ENCODE measurements around the gene MYOF. TPM values are rescaled to one million over a fixed set of nuclear protein-coding genes. Genes with fewer than 3 reads are reported as not detected.
"Not testable (repeated sequence)": the region's sequence is repeated elsewhere in the genome, so short reads cannot be mapped to it uniquely, and the experiment has no call there.

The MYOF gene
- total and polyA plus RNA-seq, 3 experiments from 2014 or later: 57.0 to 62.8 TPM; not detected in 1

- POLR2A ChIA-PET: no interaction called here
- H3K4me1 Mint-ChIP-seq: peaks cover 0 to 4% (median 3%) of the 10 kb centered on the region in 3 donors
- no peaks in the 10 kb centered on the region for H3K36me3 ChIP-seq (ENCODE audit: insufficient read depth, low read length)
- H3K9me3 Mint-ChIP-seq: no peaks in the 10 kb centered on the region
- no peaks in the 10 kb centered on the region for H3K27me3 ChIP-seq (ENCODE audit: insufficient read depth, low read length, poor library complexity, severe bottlenecking)
- H3K36me3 Mint-ChIP-seq: no peaks in the 10 kb centered on the region
- H3K4me3 Mint-ChIP-seq: no peak overlapping the region
- peaks cover 0 to 6% of the 10 kb centered on the region in 2 donors for H3K27me3 Mint-ChIP-seq
- no peaks in the 10 kb centered on the region for H3K9me3 ChIP-seq (ENCODE audit: low read length)
- H3K27ac ChIP-seq (ENCODE audit: low read depth, low read length): no peak overlapping the region
- H3K4me1 ChIP-seq (ENCODE audit: insufficient read depth, low read length): no peaks in the 10 kb centered on the region
- CTCF ChIA-PET: interaction anchor here (1.4 to 2.7 kb wide), 2 partner anchors 17 to 113 kb away, joined by 3 to 13 read pairs; partner anchors contain the start of gene MYOF
- H3K27ac Mint-ChIP-seq: no peak overlapping the region
- no peak overlapping the region for H3K4me3 ChIP-seq (ENCODE audit: low read length)
- no peak for DNase-seq
These were observed 112.5 kb downstream of the MYOF start for GRCh38 chr10:93369588-93370164.

- Mint-ChIP-seq H3K27ac (no peak overlapping the region), H3K4me1 (peaks cover 0 to 4% (median 3%) of the 10 kb centered on the region in 3 donors), H3K9me3 (no peaks in the 10 kb centered on the region), H3K36me3 (no peaks in the 10 kb centered on the region), H3K4me3 (no peak overlapping the region), H3K27me3 (no peaks in the 10 kb centered on the region)
- no peaks in the 10 kb centered on the region for H3K4me1 ChIP-seq (ENCODE audit: insufficient read depth, low read length)
- CTCF ChIA-PET: interaction anchor here (1.3 to 2.7 kb wide), 3 partner anchors 12 to 142 kb away, joined by 3 to 13 read pairs (median 3); partner anchors contain the start of gene MYOF
- POLR2A ChIA-PET: no interaction called here
- H3K36me3 ChIP-seq (ENCODE audit: insufficient read depth, low read length): no peaks in the 10 kb centered on the region
- no peak for DNase-seq
- no peak overlapping the region for H3K27ac ChIP-seq (ENCODE audit: low read depth, low read length)
- no peaks in the 10 kb centered on the region for H3K27me3 ChIP-seq (ENCODE audit: insufficient read depth, low read length, poor library complexity, severe bottlenecking)
- H3K4me3 ChIP-seq (ENCODE audit: low read length): no peak overlapping the region
- no peaks in the 10 kb centered on the region for H3K9me3 ChIP-seq (ENCODE audit: low read length)
These were observed 113.9 kb downstream of the MYOF start for GRCh38 chr10:93368210-93368609.

GRCh38 chr10:93367664-93368063 lies 114.5 kb downstream of the MYOF start:
- Mint-ChIP-seq H3K4me3 (no peak overlapping the region), H3K27me3 (no peaks in the 10 kb centered on the region), H3K27ac (no peak overlapping the region), H3K36me3 (no peaks in the 10 kb centered on the region), H3K9me3 (no peaks in the 10 kb centered on the region), H3K4me1 (peaks cover 0 to 4% (median 3%) of the 10 kb centered on the region in 3 donors)
- Histone ChIP-seq H3K4me1 (ENCODE audit: insufficient read depth, low read length) (no peaks in the 10 kb centered on the region), H3K27me3 (ENCODE audit: insufficient read depth, low read length, poor library complexity, severe bottlenecking) (no peaks in the 10 kb centered on the region), H3K27ac (ENCODE audit: low read depth, low read length) (no peak overlapping the region), H3K36me3 (ENCODE audit: insufficient read depth, low read length) (no peaks in the 10 kb centered on the region), H3K9me3 (ENCODE audit: low read length) (no peaks in the 10 kb centered on the region), H3K4me3 (ENCODE audit: low read length) (no peak overlapping the region)
- POLR2A ChIA-PET: no interaction called here
- CTCF ChIA-PET: interaction anchor here (1.3 to 2.7 kb wide), 3 partner anchors 12 to 143 kb away, joined by 3 to 13 read pairs (median 3); partner anchors contain the start of gene MYOF
- no peak for DNase-seq

DNA sequence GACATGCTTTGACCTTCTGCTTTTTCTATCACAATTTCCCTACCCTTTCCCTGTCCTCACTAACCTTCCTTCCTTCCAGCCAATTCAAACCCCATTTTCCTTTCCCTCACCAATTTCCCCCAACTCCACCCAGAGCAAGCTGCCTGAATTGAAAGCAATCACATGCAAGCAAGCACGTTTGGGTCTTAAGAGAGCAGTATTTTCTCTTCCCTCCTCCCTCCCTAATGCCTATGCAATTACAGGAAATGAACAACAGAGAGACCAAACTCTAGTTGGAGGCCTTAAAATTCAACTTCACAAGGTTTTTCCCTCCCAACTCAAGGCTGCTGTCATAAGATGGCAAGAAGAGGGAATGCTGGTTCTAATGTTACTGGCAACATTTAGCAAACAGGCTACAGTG lies 117.2 kb downstream of the MYOF start:
- no peaks in the 10 kb centered on the region for H3K36me3 ChIP-seq (ENCODE audit: insufficient read depth, low read length)
- H3K27ac ChIP-seq (ENCODE audit: low read depth, low read length): no peak overlapping the region
- no peaks in the 10 kb centered on the region for H3K27me3 Mint-ChIP-seq
- POLR2A ChIA-PET: no interaction called here
- peak overlapping the region in 1 of 8 donors; percentile 48 for H3K27ac Mint-ChIP-seq
- no peaks in the 10 kb centered on the region for H3K27me3 ChIP-seq (ENCODE audit: insufficient read depth, low read length, poor library complexity, severe bottlenecking)
- H3K9me3 ChIP-seq (ENCODE audit: low read length): no peaks in the 10 kb centered on the region
- no peak overlapping the region for H3K4me3 Mint-ChIP-seq
- H3K4me1 ChIP-seq (ENCODE audit: insufficient read depth, low read length): no peaks in the 10 kb centered on the region
- no peak for DNase-seq
- CTCF ChIA-PET: interaction anchor here (1.3 kb wide), 1 partner anchor 118 kb away, joined by 4 read pairs; the partner anchor contains the start of gene MYOF
- no peaks in the 10 kb centered on the region for H3K9me3 Mint-ChIP-seq
- H3K36me3 Mint-ChIP-seq: no peaks in the 10 kb centered on the region
- H3K4me1 Mint-ChIP-seq: peaks cover 0 to 4% (median 3%) of the 10 kb centered on the region in 3 donors
- no peak overlapping the region for H3K4me3 ChIP-seq (ENCODE audit: low read length)

- Mint-ChIP-seq H3K27me3 (peaks cover 0 to 4% of the 10 kb centered on the region in 2 donors), H3K4me1 (peaks cover 0 to 4% (median 3%) of the 10 kb centered on the region in 3 donors), H3K36me3 (no peaks in the 10 kb centered on the region), H3K27ac (no peak overlapping the region), H3K4me3 (no peak overlapping the region), H3K9me3 (no peaks in the 10 kb centered on the region)
- Histone ChIP-seq H3K27me3 (ENCODE audit: insufficient read depth, low read length, poor library complexity, severe bottlenecking) (no peaks in the 10 kb centered on the region), H3K27ac (ENCODE audit: low read depth, low read length) (no peak overlapping the region), H3K4me1 (ENCODE audit: insufficient read depth, low read length) (no peaks in the 10 kb centered on the region), H3K4me3 (ENCODE audit: low read length) (no peak overlapping the region), H3K36me3 (ENCODE audit: insufficient read depth, low read length) (no peaks in the 10 kb centered on the region), H3K9me3 (ENCODE audit: low read length) (no peaks in the 10 kb centered on the region)
- DNase-seq: no peak
- ChIA-PET POLR2A (no interaction called here), CTCF (interaction anchor here (1.3 to 1.7 kb wide), 3 partner anchors 9 to 119 kb away, joined by 3 to 7 read pairs (median 4); partner anchors contain the start of gene MYOF)
These were observed 118.1 kb downstream of the MYOF start for GRCh38 chr10:93363891-93364648.

- H3K27ac ChIP-seq (ENCODE audit: low read depth, low read length); H3K9me3 Mint-ChIP-seq; H3K4me3 Mint-ChIP-seq; H3K4me1 ChIP-seq (ENCODE audit: insufficient read depth, low read length); H3K9me3 ChIP-seq (ENCODE audit: low read length); DNase-seq; H3K36me3 ChIP-seq (ENCODE audit: insufficient read depth, low read length); H3K36me3 Mint-ChIP-seq; H3K4me1 Mint-ChIP-seq; H3K27me3 ChIP-seq (ENCODE audit: insufficient read depth, low read length, poor library complexity, severe bottlenecking); POLR2A ChIA-PET; H3K4me3 ChIP-seq (ENCODE audit: low read length); H3K27ac Mint-ChIP-seq: not testable (repeated sequence)
- peaks cover 7 to 28% of the 10 kb centered on the region in 2 donors for H3K27me3 Mint-ChIP-seq
- CTCF ChIA-PET: interaction anchor here (0.8 to 1.8 kb wide), 7 partner anchors 9 to 473 kb away, joined by 3 to 6 read pairs (median 3); partner anchors contain the start of gene MYOF
These were observed 123.7 kb downstream of the MYOF start for GRCh38 chr10:93358398-93358797.

- ChIA-PET CTCF (interaction anchor here (0.8 to 1.6 kb wide), 5 partner anchors 8 to 472 kb away, joined by 3 to 5 read pairs (median 3); partner anchors contain the start of gene MYOF), POLR2A (no interaction called here)
- no peaks in the 10 kb centered on the region for H3K9me3 ChIP-seq (ENCODE audit: low read length)
- Mint-ChIP-seq H3K9me3 (no peaks in the 10 kb centered on the region), H3K4me3 (no peak overlapping the region), H3K27me3 (peaks cover 9 to 30% of the 10 kb centered on the region in 2 donors), H3K27ac (no peak overlapping the region), H3K4me1 (no peaks in the 10 kb centered on the region), H3K36me3 (peaks cover 0 to 4% (median 0%) of the 10 kb centered on the region in 3 donors)
- H3K36me3 ChIP-seq (ENCODE audit: insufficient read depth, low read length): no peaks in the 10 kb centered on the region
- H3K4me3 ChIP-seq (ENCODE audit: low read length): no peak overlapping the region
- H3K27me3 ChIP-seq (ENCODE audit: insufficient read depth, low read length, poor library complexity, severe bottlenecking): no peaks in the 10 kb centered on the region
- H3K4me1 ChIP-seq (ENCODE audit: insufficient read depth, low read length): no peaks in the 10 kb centered on the region
- DNase-seq: no peak
- no peak overlapping the region for H3K27ac ChIP-seq (ENCODE audit: low read depth, low read length)
These were observed 124.5 kb downstream of the MYOF start for GRCh38 chr10:93357680-93358079.

GRCh38 chr10:93356516-93356915 lies 125.6 kb downstream of the MYOF start:
- H3K9me3 Mint-ChIP-seq: no peaks in the 10 kb centered on the region
- H3K4me3 Mint-ChIP-seq: no peak overlapping the region
- H3K4me1 Mint-ChIP-seq: no peaks in the 10 kb centered on the region
- peaks cover 9 to 35% of the 10 kb centered on the region in 2 donors for H3K27me3 Mint-ChIP-seq
- Histone ChIP-seq H3K27me3 (ENCODE audit: insufficient read depth, low read length, poor library complexity, severe bottlenecking) (no peaks in the 10 kb centered on the region), H3K9me3 (ENCODE audit: low read length) (no peaks in the 10 kb centered on the region), H3K4me3 (ENCODE audit: low read length) (no peak overlapping the region), H3K4me1 (ENCODE audit: insufficient read depth, low read length) (no peaks in the 10 kb centered on the region), H3K27ac (ENCODE audit: low read depth, low read length) (no peak overlapping the region), H3K36me3 (ENCODE audit: insufficient read depth, low read length) (no peaks in the 10 kb centered on the region)
- peak overlapping the region in 1 of 8 donors; percentile 20 for H3K27ac Mint-ChIP-seq
- peaks cover 0 to 4% (median 0%) of the 10 kb centered on the region in 3 donors for H3K36me3 Mint-ChIP-seq
- CTCF ChIA-PET: interaction anchor here (1.0 kb wide), 1 partner anchor 126 kb away, joined by 3 read pairs; the partner anchor contains the start of gene MYOF
- DNase-seq: no peak
- POLR2A ChIA-PET: no interaction called here

Measured in CD8-positive, alpha-beta memory T cell (primary cell).